Chondrocyte (in vitro differentiated cells): Measurements from ENCODE around the gene PARP1. TPM values are rescaled to one million over a fixed set of nuclear protein-coding genes. Genes with fewer than 3 reads are reported as not detected.

Source experiments
- DNase-seq: peaks from one replicate; pipeline ENCODE4 v3.0.0; 2021; ENCODE audit warnings: mixed read lengths, low spot score
- H3K27ac Mint-ChIP-seq: one replicate; pipeline ENCODE4 v1.8.0; 2021; ENCODE audit warnings: mild to moderate bottlenecking, moderate library complexity, mixed read lengths; ENCODE audit not compliant: unreplicated experiment
- H3K27me3 Mint-ChIP-seq: 2 replicates; pipeline ENCODE4 v1.8.0; 2021; ENCODE audit warnings: low read depth, mixed read lengths
- H3K36me3 Mint-ChIP-seq: 2 replicates; pipeline ENCODE4 v1.8.0; 2021; ENCODE audit warnings: low read depth, mixed read lengths
- H3K4me1 Mint-ChIP-seq: 2 replicates; pipeline ENCODE4 v1.8.0; 2021; ENCODE audit warnings: low read depth, mild to moderate bottlenecking, mixed read lengths
- H3K4me3 Mint-ChIP-seq: one replicate; pipeline ENCODE4 v1.8.0; 2021; ENCODE audit warnings: mild to moderate bottlenecking, moderate library complexity, mixed read lengths; ENCODE audit not compliant: unreplicated experiment
- H3K9me3 Mint-ChIP-seq: 2 replicates; pipeline ENCODE4 v1.8.0; 2021; ENCODE audit warnings: low read depth, mixed read lengths
- CTCF ChIP-seq: fragments of 200-600 bp; sonication (generic); IDR thresholded peaks from 2 replicates; pipeline ENCODE4 v1.5.0; 2021; ENCODE audit warnings: antibody characterized with exemption, mild to moderate bottlenecking, moderate library complexity
- total RNA-seq: library from RNA; stranded (reverse); gene quantifications from 3 replicates; pipeline ENCODE4 v1.2.1, GENCODE V29; 2021

Gene PARP1
- total RNA-seq, 1 donor from 2014 or later = 48.6 TPM

DNA sequence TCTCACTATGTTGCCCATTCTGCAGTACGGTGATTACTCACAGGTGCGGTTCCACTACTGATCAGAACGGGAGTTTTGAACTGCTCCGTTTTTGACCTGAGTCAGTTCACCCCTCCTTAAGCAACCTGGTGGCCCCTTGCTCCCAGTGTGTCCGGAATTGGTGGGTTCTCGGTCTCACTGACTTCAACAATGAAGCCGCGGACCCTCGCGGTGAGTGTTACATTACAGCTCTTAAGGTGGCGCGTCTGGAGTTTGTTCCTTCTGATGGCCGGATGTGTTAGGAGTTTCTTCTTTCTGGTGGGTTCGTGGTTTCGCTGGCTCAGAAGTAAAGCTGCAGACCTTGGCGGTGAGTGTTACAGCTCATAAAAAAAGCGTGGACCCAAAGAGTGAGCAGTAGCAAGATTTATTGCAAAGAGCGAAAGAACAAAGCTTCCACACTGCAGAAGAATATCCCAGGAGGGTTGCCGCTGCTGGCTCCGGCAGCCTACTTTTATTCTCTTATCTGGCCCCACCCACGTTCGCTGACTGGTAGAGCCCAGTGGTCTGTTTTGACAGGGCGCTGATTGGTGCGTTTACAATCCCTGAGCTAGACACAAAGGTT lies 17.6 kb upstream of the PARP1 start:
- Mint-ChIP-seq H3K27ac (no peak overlapping the region), H3K9me3 (no peaks in the 10 kb centered on the region), H3K4me3 (no peak overlapping the region), H3K27me3 (peaks cover 2% of the 10 kb centered on the region), H3K36me3 (no peaks in the 10 kb centered on the region), H3K4me1 (peaks cover 6% of the 10 kb centered on the region)
- TF ChIP-seq CTCF = no peak
- DNase-seq = no peak

DNA sequence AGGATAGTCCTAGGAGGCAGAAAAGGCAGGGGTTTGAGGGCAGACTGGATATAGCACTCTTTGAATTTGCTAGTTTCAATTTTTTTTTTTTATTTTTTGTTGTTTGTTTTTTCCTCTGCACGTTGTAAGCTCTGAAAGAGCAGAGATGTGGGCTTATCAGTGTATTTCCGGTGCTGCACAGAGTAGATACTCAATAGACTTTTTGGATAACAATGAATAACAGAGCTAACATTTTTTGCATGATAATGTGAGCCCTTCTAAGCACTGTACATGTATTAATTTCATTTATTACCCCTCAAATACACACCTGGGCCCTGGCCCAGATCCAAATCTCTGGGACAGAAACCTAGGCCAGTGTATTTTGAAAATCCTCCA lies 17.1 kb upstream of the PARP1 start:
- H3K9me3 Mint-ChIP-seq = no peaks in the 10 kb centered on the region
- no peak overlapping the region for H3K4me3 Mint-ChIP-seq
- TF ChIP-seq CTCF = no peak

DNA sequence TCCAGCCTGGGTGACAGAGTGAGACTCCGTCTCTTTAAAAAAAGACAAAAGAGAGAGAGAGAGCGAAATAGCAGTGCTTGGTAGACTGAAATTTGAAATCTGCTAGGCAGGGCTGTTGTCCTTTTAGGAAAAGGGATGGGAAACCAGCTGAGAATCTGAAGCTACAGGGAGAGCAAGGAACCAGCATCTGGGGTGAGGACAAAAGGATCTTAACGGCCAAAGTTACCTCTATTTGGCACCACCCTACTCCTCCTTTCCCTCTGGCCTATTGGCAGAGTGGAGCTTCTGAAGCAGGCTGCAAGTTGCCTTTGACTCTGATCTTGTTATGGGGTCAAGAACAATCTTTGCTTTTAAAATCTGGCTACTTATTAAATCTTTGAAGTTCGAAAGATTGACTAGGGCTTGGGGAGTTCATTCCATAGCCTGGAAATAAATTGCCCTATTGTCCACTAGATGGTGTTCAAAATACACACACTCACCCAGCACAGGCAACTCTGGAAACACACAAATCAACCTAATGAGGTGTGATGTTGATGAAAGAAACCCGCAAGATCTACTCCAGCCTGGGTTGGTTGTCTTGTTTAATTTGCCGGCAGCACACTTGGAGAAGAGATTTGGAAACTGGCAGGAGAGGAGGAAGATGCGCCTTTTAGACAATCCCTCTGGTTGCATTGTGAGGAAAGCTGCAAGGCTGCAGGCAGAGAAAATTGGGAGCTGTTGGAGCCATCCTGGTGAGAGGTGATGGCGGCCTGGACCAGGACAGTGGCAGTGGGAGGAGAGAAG lies 16.5 kb upstream of the PARP1 start:
- TF ChIP-seq CTCF = peak; percentile 78
- no peak for DNase-seq
- H3K9me3 Mint-ChIP-seq = no peaks in the 10 kb centered on the region
- H3K4me3 Mint-ChIP-seq = no peak overlapping the region
- H3K27ac Mint-ChIP-seq = no peak overlapping the region
- peaks cover 2% of the 10 kb centered on the region for H3K27me3 Mint-ChIP-seq
- peaks cover 7% of the 10 kb centered on the region for H3K4me1 Mint-ChIP-seq
- no peaks in the 10 kb centered on the region for H3K36me3 Mint-ChIP-seq

More for the DNA sequence above, 17.1 kb upstream of the PARP1 start:
- Mint-ChIP-seq H3K4me1 (peaks cover 6% of the 10 kb centered on the region), H3K27me3 (peaks cover 2% of the 10 kb centered on the region), H3K27ac (no peak overlapping the region), H3K36me3 (no peaks in the 10 kb centered on the region)
- no peak for DNase-seq

GRCh38 chr1:226422478-226422877 lies 14.6 kb upstream of the PARP1 start:
- H3K9me3 Mint-ChIP-seq = no peaks in the 10 kb centered on the region
- peaks cover 2% of the 10 kb centered on the region for H3K4me1 Mint-ChIP-seq
- H3K36me3 Mint-ChIP-seq = no peaks in the 10 kb centered on the region
- no peak overlapping the region for H3K27ac Mint-ChIP-seq
- DNase-seq = no peak
- TF ChIP-seq CTCF = no peak
- no peak overlapping the region for H3K4me3 Mint-ChIP-seq
- no peaks in the 10 kb centered on the region for H3K27me3 Mint-ChIP-seq

- DNase-seq = no peak
- H3K9me3 Mint-ChIP-seq = no peaks in the 10 kb centered on the region
- H3K36me3 Mint-ChIP-seq = no peaks in the 10 kb centered on the region
- H3K27ac Mint-ChIP-seq = no peak overlapping the region
- H3K27me3 Mint-ChIP-seq = no peaks in the 10 kb centered on the region
- H3K4me1 Mint-ChIP-seq = peaks cover 2% of the 10 kb centered on the region
- no peak overlapping the region for H3K4me3 Mint-ChIP-seq
- TF ChIP-seq CTCF = no peak
These were observed 13.0 kb upstream of the PARP1 start for GRCh38 chr1:226420897-226421296.
